Measurements from ENCODE around the gene FANCC.

FANCC gene

GRCh38 chr9:95215336-95215898, 102.1 kb downstream of the FANCC start:
- Histone ChIP-seq H2BK15ac (ENCODE audit: low read depth, poor library complexity, severe bottlenecking) (no peak overlapping the region), H3K4me1 (ENCODE audit: control insufficient read depth, insufficient read depth, low read depth, low read length) (no peaks in the 10 kb centered on the region), H3K36me3 (ENCODE audit: control insufficient read depth in 1 of 2, insufficient read depth in 2 of 2, low read depth in 1 of 2, low read length in 2 of 2) (no peaks in the 10 kb centered on the region), H4K8ac (ENCODE audit: low read length) (no peak overlapping the region), H3K9ac (ENCODE audit: low read length) (no peak overlapping the region), H2AK5ac (ENCODE audit: low read length, severe bottlenecking) (no peak overlapping the region), H3K18ac (ENCODE audit: low read depth in 1 of 2, low read length in 2 of 2) (no peak overlapping the region), H3K9me3 (ENCODE audit: control insufficient read depth, low read length) (no peaks in the 10 kb centered on the region), H4K91ac (ENCODE audit: low read length) (no peak overlapping the region), H3K4me2 (ENCODE audit: low read length, poor library complexity, severe bottlenecking) (no peak overlapping the region), H3K14ac (ENCODE audit: low read length in 2 of 2) (peak overlapping the region in 1 of 2 experiments; percentile 65), H3K4ac (ENCODE audit: low read depth in 1 of 2, low read length in 2 of 2) (no peak overlapping the region), H3K4me3 (ENCODE audit: insufficient read depth in 1 of 2, low read depth in 1 of 2, low read length in 2 of 2) (no peak overlapping the region), H2BK120ac (ENCODE audit: low read depth, low read length) (no peak overlapping the region), H3K27me3 (ENCODE audit: control insufficient read depth in 1 of 2, insufficient read depth in 1 of 2, low read length in 2 of 2) (no peaks in the 10 kb centered on the region), H2AFZ (ENCODE audit: low read depth, low read length) (no peak overlapping the region), H2BK12ac (ENCODE audit: low read length in 2 of 2) (no peak overlapping the region), H3K23ac (ENCODE audit: low read length in 2 of 2) (peak overlapping the region in 1 of 2 experiments; percentile 83), H3K27ac (ENCODE audit: low read length, poor library complexity, severe bottlenecking) (no peak overlapping the region), H3K79me1 (replicated peaks; ENCODE audit: low read length, poor library complexity, severe bottlenecking) (peaks cover 9% of the 10 kb centered on the region), H2BK5ac (ENCODE audit: low read depth, low read length, poor library complexity, severe bottlenecking) (no peak overlapping the region)
- no peak for DNase-seq
- 82% methylated on average over 5 of the region's 5 CpGs for WGBS

- no peaks in the 10 kb centered on the region for H3K4me1 ChIP-seq (ENCODE audit: control insufficient read depth, insufficient read depth, low read depth, low read length)
- no peaks in the 10 kb centered on the region for H3K36me3 ChIP-seq (ENCODE audit: control insufficient read depth in 1 of 2, insufficient read depth in 2 of 2, low read depth in 1 of 2, low read length in 2 of 2)
- H3K27me3 ChIP-seq (ENCODE audit: control insufficient read depth in 1 of 2, insufficient read depth in 1 of 2, low read length in 2 of 2) = no peaks in the 10 kb centered on the region
These were observed 104.4 kb downstream of the FANCC start for GRCh38 chr9:95213117-95213516.

GRCh38 chr9:95211028-95211427, 106.5 kb downstream of the FANCC start:
- Histone ChIP-seq H2BK5ac (ENCODE audit: low read depth, low read length, poor library complexity, severe bottlenecking) (no peak overlapping the region), H3K4me3 (ENCODE audit: insufficient read depth in 1 of 2, low read depth in 1 of 2, low read length in 2 of 2) (no peak overlapping the region), H2BK12ac (ENCODE audit: low read length in 2 of 2) (no peak overlapping the region), H3K79me1 (replicated peaks; ENCODE audit: low read length, poor library complexity, severe bottlenecking) (peaks cover 1% of the 10 kb centered on the region), H3K27ac (ENCODE audit: low read length, poor library complexity, severe bottlenecking) (no peak overlapping the region), H2BK120ac (ENCODE audit: low read depth, low read length) (no peak overlapping the region), H4K8ac (ENCODE audit: low read length) (no peak overlapping the region), H4K91ac (ENCODE audit: low read length) (no peak overlapping the region), H3K9ac (ENCODE audit: low read length) (no peak overlapping the region), H3K4ac (ENCODE audit: low read depth in 1 of 2, low read length in 2 of 2) (no peak overlapping the region), H3K36me3 (ENCODE audit: control insufficient read depth in 1 of 2, insufficient read depth in 2 of 2, low read depth in 1 of 2, low read length in 2 of 2) (no peaks in the 10 kb centered on the region), H2AFZ (ENCODE audit: low read depth, low read length) (no peak overlapping the region), H3K18ac (ENCODE audit: low read depth in 1 of 2, low read length in 2 of 2) (no peak overlapping the region), H3K14ac (ENCODE audit: low read length in 2 of 2) (no peak overlapping the region), H3K23ac (ENCODE audit: low read length in 2 of 2) (no peak overlapping the region), H3K9me3 (ENCODE audit: control insufficient read depth, low read length) (no peaks in the 10 kb centered on the region), H3K4me2 (ENCODE audit: low read length, poor library complexity, severe bottlenecking) (no peak overlapping the region), H2BK15ac (ENCODE audit: low read depth, poor library complexity, severe bottlenecking) (no peak overlapping the region), H2AK5ac (ENCODE audit: low read length, severe bottlenecking) (no peak overlapping the region), H3K4me1 (ENCODE audit: control insufficient read depth, insufficient read depth, low read depth, low read length) (no peaks in the 10 kb centered on the region), H3K27me3 (ENCODE audit: control insufficient read depth in 1 of 2, insufficient read depth in 1 of 2, low read length in 2 of 2) (no peaks in the 10 kb centered on the region)
- 55% methylated on average over 1 of the region's 1 CpG for WGBS
- DNase-seq = no peak

More at GRCh38 chr9:95213117-95213516, 104.4 kb downstream of the FANCC start:
- H3K18ac ChIP-seq (ENCODE audit: low read depth in 1 of 2, low read length in 2 of 2) = no peak overlapping the region
- no peak overlapping the region for H3K27ac ChIP-seq (ENCODE audit: low read length, poor library complexity, severe bottlenecking)
- H2BK5ac ChIP-seq (ENCODE audit: low read depth, low read length, poor library complexity, severe bottlenecking) = no peak overlapping the region
- H3K9me3 ChIP-seq (ENCODE audit: control insufficient read depth, low read length) = no peaks in the 10 kb centered on the region
- no peak overlapping the region for H3K4me3 ChIP-seq (ENCODE audit: insufficient read depth in 1 of 2, low read depth in 1 of 2, low read length in 2 of 2)
- DNase-seq = no peak
- no peak overlapping the region for H3K9ac ChIP-seq (ENCODE audit: low read length)
- no peak overlapping the region for H2BK12ac ChIP-seq (ENCODE audit: low read length in 2 of 2)
- no peak overlapping the region for H3K4me2 ChIP-seq (ENCODE audit: low read length, poor library complexity, severe bottlenecking)
- H4K91ac ChIP-seq (ENCODE audit: low read length) = no peak overlapping the region
- H3K23ac ChIP-seq (ENCODE audit: low read length in 2 of 2) = no peak overlapping the region
- no peak overlapping the region for H3K4ac ChIP-seq (ENCODE audit: low read depth in 1 of 2, low read length in 2 of 2)
- H2BK120ac ChIP-seq (ENCODE audit: low read depth, low read length) = no peak overlapping the region
- no peak overlapping the region for H2BK15ac ChIP-seq (ENCODE audit: low read depth, poor library complexity, severe bottlenecking)
- H3K14ac ChIP-seq (ENCODE audit: low read length in 2 of 2) = no peak overlapping the region
- H2AFZ ChIP-seq (ENCODE audit: low read depth, low read length) = no peak overlapping the region
- H3K79me1 ChIP-seq (replicated peaks; ENCODE audit: low read length, poor library complexity, severe bottlenecking) = peaks cover 6% of the 10 kb centered on the region
- H2AK5ac ChIP-seq (ENCODE audit: low read length, severe bottlenecking) = no peak overlapping the region
- no peak overlapping the region for H4K8ac ChIP-seq (ENCODE audit: low read length)

GRCh38 chr9:95207403-95207802, 110.1 kb downstream of the FANCC start:
- DNase-seq = no peak
- Histone ChIP-seq H3K9me3 (ENCODE audit: control insufficient read depth, low read length) (no peaks in the 10 kb centered on the region), H3K14ac (ENCODE audit: low read length in 2 of 2) (no peak overlapping the region), H3K4me2 (ENCODE audit: low read length, poor library complexity, severe bottlenecking) (no peak overlapping the region), H3K23ac (ENCODE audit: low read length in 2 of 2) (no peak overlapping the region), H3K79me1 (replicated peaks; ENCODE audit: low read length, poor library complexity, severe bottlenecking) (peaks cover 1% of the 10 kb centered on the region), H3K4me3 (ENCODE audit: insufficient read depth in 1 of 2, low read depth in 1 of 2, low read length in 2 of 2) (no peak overlapping the region), H2BK120ac (ENCODE audit: low read depth, low read length) (no peak overlapping the region), H4K8ac (ENCODE audit: low read length) (no peak overlapping the region), H2BK15ac (ENCODE audit: low read depth, poor library complexity, severe bottlenecking) (no peak overlapping the region), H3K27me3 (ENCODE audit: control insufficient read depth in 1 of 2, insufficient read depth in 1 of 2, low read length in 2 of 2) (no peaks in the 10 kb centered on the region), H3K36me3 (ENCODE audit: control insufficient read depth in 1 of 2, insufficient read depth in 2 of 2, low read depth in 1 of 2, low read length in 2 of 2) (no peaks in the 10 kb centered on the region), H4K91ac (ENCODE audit: low read length) (no peak overlapping the region), H2AK5ac (ENCODE audit: low read length, severe bottlenecking) (no peak overlapping the region), H3K4me1 (ENCODE audit: control insufficient read depth, insufficient read depth, low read depth, low read length) (no peaks in the 10 kb centered on the region), H3K9ac (ENCODE audit: low read length) (no peak overlapping the region), H3K27ac (ENCODE audit: low read length, poor library complexity, severe bottlenecking) (no peak overlapping the region), H3K18ac (ENCODE audit: low read depth in 1 of 2, low read length in 2 of 2) (no peak overlapping the region), H2BK5ac (ENCODE audit: low read depth, low read length, poor library complexity, severe bottlenecking) (no peak overlapping the region), H2BK12ac (ENCODE audit: low read length in 2 of 2) (no peak overlapping the region), H3K4ac (ENCODE audit: low read depth in 1 of 2, low read length in 2 of 2) (no peak overlapping the region), H2AFZ (ENCODE audit: low read depth, low read length) (no peak overlapping the region)
- WGBS = 94% methylated on average over 2 of the region's 4 CpGs

All from mesenchymal stem cell (in vitro differentiated cells and primary cell).